Measurements from ENCODE around the gene PGM5. TPM values are rescaled to one million over a fixed set of nuclear protein-coding genes. Genes with fewer than 3 reads are reported as not detected.
A peak's percentile ranks its signal among the peaks of the same experiment; 100 is the strongest.

Gene PGM5
- total and polyA plus RNA-seq, 2 experiments from 2014 or later = 16.8 to 121 TPM

DNA sequence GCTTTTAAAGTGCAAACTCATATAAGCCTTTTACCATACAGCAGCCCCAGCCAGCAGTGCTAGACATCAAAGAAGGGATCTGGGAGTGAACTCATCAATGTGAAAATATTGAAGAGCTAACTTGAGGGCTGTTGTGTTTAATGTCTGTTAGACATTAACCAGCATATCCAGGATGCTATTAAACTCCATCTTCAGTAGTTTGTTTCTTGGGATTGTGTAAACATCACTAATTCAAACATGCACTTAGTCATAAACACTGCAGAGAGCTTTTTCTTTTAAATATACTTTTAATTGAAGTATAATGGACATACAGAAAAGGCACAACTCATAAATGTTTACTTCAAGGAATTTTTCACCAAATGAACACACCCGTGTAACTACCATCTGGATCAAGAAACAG is 102.5 kb downstream of the PGM5 start:
- Histone ChIP-seq H3K36me3 (no peaks in the 10 kb centered on the region), H3K27ac (peak overlapping the region; percentile 80), H3K4me3 (no peak overlapping the region), H3K4me1 (ENCODE audit: low read depth) (peaks cover 60% of the 10 kb centered on the region), H3K27me3 (no peaks in the 10 kb centered on the region), H3K9me3 (ENCODE audit: low read depth) (no peaks in the 10 kb centered on the region)
- TF ChIP-seq, protein P1, sequence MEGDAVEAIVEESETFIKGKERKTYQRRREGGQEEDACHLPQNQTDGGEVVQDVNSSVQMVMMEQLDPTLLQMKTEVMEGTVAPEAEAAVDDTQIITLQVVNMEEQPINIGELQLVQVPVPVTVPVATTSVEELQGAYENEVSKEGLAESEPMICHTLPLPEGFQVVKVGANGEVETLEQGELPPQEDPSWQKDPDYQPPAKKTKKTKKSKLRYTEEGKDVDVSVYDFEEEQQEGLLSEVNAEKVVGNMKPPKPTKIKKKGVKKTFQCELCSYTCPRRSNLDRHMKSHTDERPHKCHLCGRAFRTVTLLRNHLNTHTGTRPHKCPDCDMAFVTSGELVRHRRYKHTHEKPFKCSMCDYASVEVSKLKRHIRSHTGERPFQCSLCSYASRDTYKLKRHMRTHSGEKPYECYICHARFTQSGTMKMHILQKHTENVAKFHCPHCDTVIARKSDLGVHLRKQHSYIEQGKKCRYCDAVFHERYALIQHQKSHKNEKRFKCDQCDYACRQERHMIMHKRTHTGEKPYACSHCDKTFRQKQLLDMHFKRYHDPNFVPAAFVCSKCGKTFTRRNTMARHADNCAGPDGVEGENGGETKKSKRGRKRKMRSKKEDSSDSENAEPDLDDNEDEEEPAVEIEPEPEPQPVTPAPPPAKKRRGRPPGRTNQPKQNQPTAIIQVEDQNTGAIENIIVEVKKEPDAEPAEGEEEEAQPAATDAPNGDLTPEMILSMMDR (IDR thresholded peaks at IDR 0.05; ENCODE audit: low read depth, low read length) = no peak
- DNase-seq (ENCODE audit: low read depth in 1 of 2, low spot score in 1 of 2) = no peak

- no peak overlapping the region for H3K4me3 ChIP-seq
- peak overlapping the region; percentile 0 for H3K27ac ChIP-seq
- H3K9me3 ChIP-seq (ENCODE audit: low read depth) = no peaks in the 10 kb centered on the region
- peak in 1 of 2 donors; percentile 66 for DNase-seq (ENCODE audit: low read depth in 1 of 2, low spot score in 1 of 2)
- H3K36me3 ChIP-seq = peaks cover 9% of the 10 kb centered on the region
- peaks cover 45% of the 10 kb centered on the region for H3K4me1 ChIP-seq (ENCODE audit: low read depth)
- H3K27me3 ChIP-seq = no peaks in the 10 kb centered on the region
- TF ChIP-seq, protein P1 (IDR thresholded peaks at IDR 0.05; ENCODE audit: low read depth, low read length) = no peak
Measured at GRCh38 chr9:68462105-68462775, 105.8 kb downstream of the PGM5 start.

DNA sequence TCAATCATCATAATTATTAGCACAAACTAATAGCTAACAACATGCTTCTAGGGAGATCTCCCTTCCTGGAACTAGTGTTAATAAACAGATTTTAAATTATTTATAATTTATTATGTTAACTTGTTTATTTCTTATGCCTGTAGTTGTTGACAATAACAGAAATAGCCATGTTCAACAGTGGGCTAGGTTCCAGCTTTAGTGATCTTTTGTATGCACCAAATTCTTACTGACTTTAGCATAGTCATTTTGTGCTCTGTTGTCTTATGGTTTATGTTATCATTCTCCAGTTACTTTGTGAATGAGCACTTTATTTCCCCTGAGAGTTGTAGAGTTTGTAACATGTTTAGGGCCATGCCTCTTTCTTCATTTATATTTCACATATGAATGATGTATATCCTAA is 113.7 kb downstream of the PGM5 start:
- no peaks in the 10 kb centered on the region for H3K9me3 ChIP-seq (ENCODE audit: low read depth)
- no peak for DNase-seq (ENCODE audit: low read depth in 1 of 2, low spot score in 1 of 2)

DNA sequence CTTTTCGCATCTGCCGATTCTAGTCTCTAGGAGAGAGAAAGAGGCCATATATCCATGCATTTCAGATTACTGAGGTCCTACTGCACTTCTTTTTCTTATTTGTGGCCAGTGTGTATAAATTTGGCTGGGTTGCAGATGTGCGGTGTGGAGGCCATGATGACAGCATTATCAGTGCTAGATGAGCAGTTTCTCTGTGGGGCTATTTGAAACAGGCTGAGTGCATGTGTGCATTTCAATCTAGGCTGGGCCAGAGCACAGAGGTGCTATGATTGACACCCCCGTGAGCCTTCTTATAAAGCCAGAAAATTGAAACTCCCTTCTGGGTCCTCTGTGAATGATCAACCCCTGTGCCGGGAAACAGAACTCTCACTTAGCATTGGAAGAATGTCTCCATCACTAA is 114.2 kb downstream of the PGM5 start:
- H3K27ac ChIP-seq = no peak overlapping the region
- no peak overlapping the region for H3K4me3 ChIP-seq
- TF ChIP-seq, protein P1 (IDR thresholded peaks at IDR 0.05; ENCODE audit: low read depth, low read length) = no peak
- H3K27me3 ChIP-seq = no peaks in the 10 kb centered on the region
- no peak for DNase-seq (ENCODE audit: low read depth in 1 of 2, low spot score in 1 of 2)
- H3K36me3 ChIP-seq = peaks cover 2% of the 10 kb centered on the region
- H3K9me3 ChIP-seq (ENCODE audit: low read depth) = no peaks in the 10 kb centered on the region
- H3K4me1 ChIP-seq (ENCODE audit: low read depth) = peaks cover 15% of the 10 kb centered on the region

More for the DNA sequence above, 113.7 kb downstream of the PGM5 start:
- no peaks in the 10 kb centered on the region for H3K27me3 ChIP-seq
- H3K36me3 ChIP-seq = peaks cover 8% of the 10 kb centered on the region
- H3K4me1 ChIP-seq (ENCODE audit: low read depth) = peaks cover 15% of the 10 kb centered on the region
- no peak overlapping the region for H3K4me3 ChIP-seq
- no peak overlapping the region for H3K27ac ChIP-seq
- TF ChIP-seq, protein P1 (IDR thresholded peaks at IDR 0.05; ENCODE audit: low read depth, low read length) = no peak

DNA sequence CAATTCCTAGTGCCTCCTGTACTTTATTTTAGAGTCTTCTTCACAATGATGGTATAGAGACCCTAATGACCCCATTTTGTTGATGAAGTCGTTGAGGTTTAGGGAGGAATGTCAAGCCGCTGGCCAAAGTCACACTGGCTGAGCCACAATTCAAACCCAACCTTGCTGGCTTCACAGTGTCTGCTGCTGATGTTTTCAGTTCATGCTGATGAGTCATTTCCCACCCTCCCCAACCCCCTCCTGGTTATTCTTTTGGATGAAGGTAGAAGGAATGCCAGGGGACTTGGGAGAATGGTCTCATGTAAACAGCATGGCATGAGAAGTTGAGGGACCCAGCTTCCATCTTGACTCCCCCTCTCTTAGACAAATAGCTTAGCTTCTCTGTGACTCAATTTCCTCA is 115.7 kb downstream of the PGM5 start:
- no peaks in the 10 kb centered on the region for H3K27me3 ChIP-seq
- H3K27ac ChIP-seq = no peak overlapping the region
- TF ChIP-seq, protein P1 (IDR thresholded peaks at IDR 0.05; ENCODE audit: low read depth, low read length) = no peak
- H3K36me3 ChIP-seq = no peaks in the 10 kb centered on the region
- H3K4me3 ChIP-seq = no peak overlapping the region
- H3K9me3 ChIP-seq (ENCODE audit: low read depth) = no peaks in the 10 kb centered on the region
- no peak for DNase-seq (ENCODE audit: low read depth in 1 of 2, low spot score in 1 of 2)
- H3K4me1 ChIP-seq (ENCODE audit: low read depth) = peaks cover 15% of the 10 kb centered on the region
